ENCODE results near the gene SULT1A2.
"Not testable (repeated sequence)": the region's sequence is repeated elsewhere in the genome, so short reads cannot be mapped to it uniquely, and the experiment has no call there.

Gene SULT1A2

GRCh38 chr16:28558456-28558855, 38.4 kb downstream of the SULT1A2 start:
- DNase-seq (ENCODE audit: low read depth) = no peak

DNA sequence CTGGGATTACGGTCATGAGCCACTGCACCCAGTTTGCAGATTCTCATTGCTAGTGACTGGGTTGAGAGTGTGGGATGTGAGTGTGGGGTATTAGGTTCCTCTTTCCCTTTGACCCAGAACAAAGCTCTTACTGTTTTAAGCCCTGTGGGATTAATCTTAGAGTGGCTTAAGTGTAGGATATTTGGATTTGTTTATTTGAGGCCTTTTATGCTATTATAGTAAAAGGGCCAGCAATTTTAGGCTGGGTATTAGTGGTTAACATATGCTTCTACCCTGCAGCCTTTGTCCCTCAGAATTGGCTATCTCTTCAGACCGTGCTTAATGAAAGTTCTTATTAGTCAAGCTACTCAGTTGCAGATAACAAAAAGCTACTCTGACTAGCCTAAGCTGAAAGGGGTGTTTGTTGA, 39.9 kb downstream of the SULT1A2 start:
- DNase-seq (ENCODE audit: low read depth) = no peak

DNA sequence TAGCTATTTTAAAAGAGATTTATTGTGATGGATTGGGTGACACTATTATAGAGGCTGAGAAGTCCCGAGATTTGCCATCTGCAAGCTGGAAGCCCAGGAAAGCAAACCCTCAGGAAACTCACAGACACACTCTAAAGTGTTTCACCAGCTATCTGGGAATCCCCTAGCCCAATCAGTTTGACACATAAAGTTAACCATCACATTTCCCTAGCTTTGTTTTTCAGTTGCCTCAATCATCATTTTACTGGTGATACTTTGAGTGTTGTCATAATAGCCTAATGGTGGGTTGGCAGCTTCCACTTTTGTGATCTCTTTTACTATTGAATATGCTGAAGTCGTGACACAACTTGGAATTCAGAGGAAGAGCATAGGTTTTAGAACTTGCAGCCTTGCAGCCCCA, 41.3 kb downstream of the SULT1A2 start:
- DNase-seq (ENCODE audit: low read depth) = no peak

GRCh38 chr16:28554634-28555423, 42.0 kb downstream of the SULT1A2 start:
- no peak for DNase-seq (ENCODE audit: low read depth)

DNA sequence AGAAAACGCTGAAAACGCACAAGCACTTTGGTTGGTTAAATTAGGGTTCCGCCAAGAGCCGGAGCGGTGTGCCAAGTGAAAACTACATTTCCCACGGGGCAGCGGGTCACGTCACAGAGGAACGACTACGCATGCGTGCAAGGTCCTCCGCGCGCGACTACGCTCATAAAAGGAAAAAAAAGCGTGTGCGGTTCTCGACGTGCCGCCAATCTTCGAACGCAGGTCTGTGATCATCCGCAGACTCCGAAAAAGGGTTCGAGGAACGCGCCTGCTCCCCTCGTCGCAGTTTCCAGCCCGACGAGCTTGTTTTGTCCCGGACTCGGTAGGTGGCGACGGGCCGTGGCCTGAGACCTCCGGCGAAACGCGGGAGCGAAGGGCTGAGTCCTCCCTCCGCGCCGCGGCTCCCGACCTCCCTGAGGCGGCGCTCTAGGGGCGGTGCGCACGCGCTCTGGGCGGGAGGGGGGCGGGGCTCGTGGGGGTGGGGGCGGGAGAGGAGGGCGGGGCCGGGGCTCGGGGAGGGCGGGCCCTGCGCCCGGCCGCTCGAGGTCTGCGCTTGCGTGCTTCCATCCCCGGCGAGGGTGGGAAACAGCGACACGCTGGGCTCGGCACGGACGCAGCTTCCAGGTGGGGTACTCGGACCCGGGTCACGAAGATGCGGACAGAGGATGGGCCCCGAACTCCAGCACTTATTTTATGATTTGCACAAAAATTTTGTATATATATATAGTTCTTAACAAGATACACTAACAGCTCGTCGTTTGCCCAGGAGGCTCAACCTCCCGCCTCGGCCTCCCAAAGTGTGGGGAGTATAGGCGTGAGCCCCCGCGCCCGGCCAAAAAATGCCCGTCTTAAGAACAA, 42.8 kb downstream of the SULT1A2 start, which contains the start of gene SGF29:
SGF29 (plus strand) TSS at position 145 of the 858 bp plus-strand sequence. CDS start 27,150 bp downstream, outside the sequence.
- peak; percentile 74 for DNase-seq (ENCODE audit: low read depth)

DNA sequence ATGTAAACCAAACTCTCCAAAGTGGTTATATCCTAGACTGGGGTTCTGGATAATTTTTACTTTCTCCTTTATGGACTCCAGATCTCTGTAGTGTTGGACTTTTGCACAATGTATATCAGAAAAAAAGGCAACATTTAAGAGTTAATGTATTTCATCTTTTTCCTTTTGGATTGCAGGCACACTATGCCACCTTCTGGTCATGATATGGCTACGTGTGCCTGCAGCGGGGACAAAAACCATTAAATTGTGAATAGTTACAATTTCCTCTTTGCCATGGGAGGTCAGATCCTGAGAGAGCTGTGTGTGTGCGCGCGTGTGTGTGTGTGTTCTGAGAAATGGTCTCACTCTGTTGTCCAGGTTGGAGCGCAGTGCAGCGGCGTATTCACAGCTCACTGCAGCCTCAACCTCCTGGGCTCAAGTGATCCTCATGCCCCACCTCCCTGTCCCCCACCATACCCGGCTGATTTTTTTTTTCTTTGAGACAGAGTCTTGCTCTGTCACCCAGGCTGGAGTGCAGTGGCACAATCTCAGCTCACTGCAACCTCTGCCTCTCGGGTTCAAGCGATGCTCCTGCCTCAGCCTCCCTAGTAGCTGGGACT, 47.5 kb downstream of the SULT1A2 start:
- DNase-seq (ENCODE audit: low read depth) = no peak

DNA sequence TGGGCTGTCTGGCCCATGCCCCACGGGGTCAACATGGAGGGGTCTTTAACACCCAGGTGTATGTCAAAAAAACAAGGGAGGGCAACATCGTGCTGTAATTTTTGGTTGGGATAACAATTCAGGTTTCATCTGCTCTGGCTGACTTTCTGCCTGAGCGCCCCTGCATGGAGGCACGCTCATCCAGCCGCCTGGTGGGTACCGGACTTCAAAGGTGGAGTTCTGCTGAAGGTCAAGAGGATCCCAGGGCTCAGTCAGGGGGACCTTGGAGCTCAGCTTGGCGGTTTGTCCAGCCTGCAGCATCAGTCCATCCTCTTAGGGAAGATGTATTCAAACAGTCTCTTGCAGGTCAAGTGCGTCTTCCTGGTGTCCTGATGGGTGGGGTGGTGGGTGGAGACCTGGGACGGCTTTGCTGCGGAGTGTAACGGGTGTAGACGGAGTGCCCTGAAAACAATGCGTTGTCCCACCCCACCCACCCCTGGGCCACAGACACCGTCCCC, 48.5 kb downstream of the SULT1A2 start:
- DNase-seq (ENCODE audit: low read depth) = no peak

DNA sequence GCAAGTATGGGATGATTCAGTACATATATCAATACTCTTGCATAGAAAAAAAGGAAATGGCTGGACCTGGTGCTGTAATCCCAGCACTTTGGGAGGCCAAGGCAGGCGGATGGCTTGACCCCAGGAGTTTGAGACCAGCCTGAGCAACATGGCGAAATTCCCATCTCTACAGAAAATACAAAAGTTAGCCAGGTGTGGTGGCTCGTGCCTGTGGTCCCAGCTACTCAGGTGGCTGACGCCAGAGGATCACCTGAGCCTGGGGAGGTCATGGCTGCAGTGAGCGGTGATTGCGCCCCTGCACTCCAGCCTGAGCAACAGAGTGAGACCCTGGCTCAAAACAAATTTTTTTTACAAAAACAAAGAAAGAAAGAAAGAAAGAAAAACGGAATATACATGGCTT, 50.2 kb downstream of the SULT1A2 start:
- no peak for DNase-seq (ENCODE audit: low read depth)

DNA sequence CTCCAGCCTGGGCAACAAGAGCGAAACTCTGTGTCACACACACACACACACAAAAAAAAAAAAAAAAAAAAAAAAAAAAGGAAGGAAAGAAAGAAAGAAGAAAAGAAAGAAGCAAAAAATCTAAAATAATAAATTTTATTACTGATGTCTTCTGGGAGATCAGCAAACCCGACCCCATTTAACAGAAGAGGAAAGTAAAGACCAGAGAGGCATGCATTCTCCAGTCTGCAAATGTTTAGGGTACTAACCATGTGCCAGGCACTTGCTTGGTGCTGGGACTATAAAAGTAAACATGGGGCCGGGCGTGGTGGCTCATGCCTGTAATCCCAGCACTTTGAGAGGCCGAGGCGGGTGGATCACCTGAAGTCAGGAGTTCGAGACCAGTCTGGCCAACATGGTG, 50.9 kb downstream of the SULT1A2 start:
- not testable (repeated sequence) for DNase-seq (ENCODE audit: low read depth)

GRCh38 chr16:28544998-28545397, 51.9 kb downstream of the SULT1A2 start:
- no peak for DNase-seq (ENCODE audit: low read depth)

- no peak for DNase-seq (ENCODE audit: low read depth)
Observed at GRCh38 chr16:28543072-28543471, 53.8 kb downstream of the SULT1A2 start.

GRCh38 chr16:28542646-28543045, 54.2 kb downstream of the SULT1A2 start:
- DNase-seq (ENCODE audit: low read depth) = no peak
